ENCODE data around the gene UPK1B. TPM values are rescaled to one million over a fixed set of nuclear protein-coding genes. Genes with fewer than 3 reads are reported as not detected.
"Not testable (repeated sequence)": the region's sequence is repeated elsewhere in the genome, so short reads cannot be mapped to it uniquely, and the experiment has no call there.

Gene UPK1B
- total and polyA plus RNA-seq, 2 donors (not counting 3 experiments of a cell fraction or from before 2014, with no cell fraction given), result not detected

DNA sequence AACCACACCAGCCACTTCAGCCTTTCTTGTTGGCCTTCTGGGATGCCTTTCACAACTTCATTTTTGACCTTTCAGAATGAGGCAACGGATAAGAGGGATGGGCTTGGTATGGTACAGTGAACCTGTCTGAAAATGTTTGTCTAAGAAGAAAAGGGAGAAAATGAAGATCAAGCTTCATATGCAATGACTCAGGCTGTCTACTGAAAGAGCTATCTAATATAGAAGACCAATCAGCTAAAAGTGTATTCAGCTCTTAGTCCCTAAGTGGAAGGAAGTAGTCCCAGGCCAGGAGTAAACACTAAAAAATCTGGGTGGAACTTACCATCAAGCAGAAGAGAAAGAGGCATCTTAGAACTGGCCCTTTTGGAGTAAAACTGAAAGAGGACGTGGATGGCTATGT lies 12.2 kb upstream of the UPK1B start:
- H3K4me2 ChIP-seq (ENCODE audit: insufficient read depth, low read length), result no peak overlapping the region
- TF ChIP-seq GATA2 (IDR thresholded peaks at IDR 0.05; ENCODE audit: insufficient read depth, insufficient read length, low read depth, low read length) (no peak), MYC (IDR thresholded peaks at IDR 0.05; ENCODE audit: low read depth, low read length) (no peak)

DNA sequence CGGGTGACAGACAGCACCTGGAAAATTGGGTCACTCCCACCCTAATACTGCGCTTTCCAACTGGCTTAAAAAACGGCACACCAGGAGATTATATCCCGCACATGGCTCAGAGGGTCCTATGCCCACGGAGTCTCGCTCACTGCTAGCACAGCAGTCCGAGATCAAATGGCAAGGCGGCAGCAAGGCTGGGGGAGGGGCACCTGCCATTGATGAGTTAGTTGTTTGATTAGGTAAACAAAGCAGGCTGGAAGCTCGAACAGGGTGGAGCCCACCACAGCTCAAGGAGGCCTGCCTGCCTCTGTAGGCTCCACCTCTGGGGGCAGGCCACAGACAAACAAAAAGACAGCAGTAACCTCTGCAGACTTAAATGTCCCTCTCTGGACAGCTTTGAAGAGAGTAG lies 8.7 kb upstream of the UPK1B start:
- POLR2A ChIA-PET; FAIRE-seq; H4K20me1 ChIP-seq (replicated peaks; ENCODE audit: control insufficient read depth, extremely low read depth, insufficient read depth, low read length); H3K9me3 ChIP-seq (replicated peaks; ENCODE audit: control insufficient read depth, insufficient read depth, low read length); H3K36me3 ChIP-seq (ENCODE audit: control insufficient read depth in 2 of 2, extremely low read depth in 1 of 2, insufficient read depth in 2 of 2, low read length in 2 of 2); BruUV-seq (replicated peaks); intact Hi-C loops (cut with micrococcal nuclease); H3K4me1 ChIP-seq (ENCODE audit: control insufficient read depth, extremely low read depth, insufficient read depth, low read length); H3K79me2 ChIP-seq (ENCODE audit: control insufficient read depth, insufficient read depth, low read length); H3K27ac ChIP-seq (ENCODE audit: insufficient read depth, low read depth, low read length); H3K27me3 ChIP-seq (ENCODE audit: control insufficient read depth in 2 of 2, insufficient read depth in 2 of 2, low read length in 2 of 2); H3K9ac ChIP-seq (replicated peaks; ENCODE audit: extremely low read depth, insufficient read depth, low read length); H2AFZ ChIP-seq (ENCODE audit: low read depth, low read length); H3K9me1 ChIP-seq (replicated peaks; ENCODE audit: control insufficient read depth, extremely low read depth, insufficient read depth, low read length); CTCF ChIA-PET; DNase-seq (ENCODE audit: low read depth, low spot score); H3K4me3 ChIP-seq (replicated peaks in 1 of 3; ENCODE audit: insufficient read depth in 1 of 3, low read depth in 1 of 3, low read length in 3 of 3); dilution Hi-C loops (cut with MboI; ENCODE audit: extremely low pct_ligation_motif_present, low sequenced_read_pairs); H3K4me2 ChIP-seq (ENCODE audit: insufficient read depth, low read length): not testable (repeated sequence)

More for the DNA sequence above, 12.2 kb upstream of the UPK1B start:
- intact Hi-C loops (cut with micrococcal nuclease), result no loop called here
- Histone ChIP-seq H3K4me1 (ENCODE audit: control insufficient read depth, extremely low read depth, insufficient read depth, low read length) (no peaks in the 10 kb centered on the region), H3K9me1 (replicated peaks; ENCODE audit: control insufficient read depth, extremely low read depth, insufficient read depth, low read length) (no peaks in the 10 kb centered on the region), H3K27ac (ENCODE audit: insufficient read depth, low read depth, low read length) (no peak overlapping the region), H2AFZ (ENCODE audit: low read depth, low read length) (no peak overlapping the region), H3K27me3 (ENCODE audit: control insufficient read depth in 2 of 2, insufficient read depth in 2 of 2, low read length in 2 of 2) (no peaks in the 10 kb centered on the region), H3K9ac (replicated peaks; ENCODE audit: extremely low read depth, insufficient read depth, low read length) (no peak overlapping the region), H3K36me3 (ENCODE audit: control insufficient read depth in 2 of 2, extremely low read depth in 1 of 2, insufficient read depth in 2 of 2, low read length in 2 of 2) (no peaks in the 10 kb centered on the region), H4K20me1 (replicated peaks; ENCODE audit: control insufficient read depth, extremely low read depth, insufficient read depth, low read length) (no peaks in the 10 kb centered on the region), H3K79me2 (ENCODE audit: control insufficient read depth, insufficient read depth, low read length) (no peaks in the 10 kb centered on the region), H3K9me3 (replicated peaks; ENCODE audit: control insufficient read depth, insufficient read depth, low read length) (no peaks in the 10 kb centered on the region), H3K4me3 (replicated peaks in 1 of 3; ENCODE audit: insufficient read depth in 1 of 3, low read depth in 1 of 3, low read length in 3 of 3) (no peak overlapping the region)
- ChIA-PET POLR2A (no interaction called here), CTCF (interaction anchor here (0.6 to 2.1 kb wide), 2 partner anchors 12 to 17 kb away, joined by 3 to 7 read pairs; partner anchors contain the start of gene UPK1B)
- FAIRE-seq (no peak), DNase-seq (ENCODE audit: low read depth, low spot score) (no peak)
- dilution Hi-C loops (cut with MboI; ENCODE audit: extremely low pct_ligation_motif_present, low sequenced_read_pairs), result no loop called here
- no TSS peak for BruUV-seq (replicated peaks)
